Peyer's patch (tissue), 4 donors: Measurements from ENCODE around the gene PROK2.

Experiments
- POLR2A ChIP-seq, 2 donors: fragments of 450-650 bp; IDR thresholded peaks; one replicate each; pipeline ENCODE4 v1.5.1; 2017; ENCODE audit warnings: antibody characterized with exemption in 2 of 2, mild to moderate bottlenecking in 2 of 2, moderate library complexity in 2 of 2
- TF ChIP-seq, protein P1 (sequence below), 6 experiments: fragments of 450-650 bp in 4 of 6; fragments of 200-600 bp in 2 of 6; sonication (generic) in 1 of 6; IDR thresholded peaks; one replicate each; pipeline ENCODE4 v1.5.1; 2017 to 2019; ENCODE audit warnings: antibody characterized with exemption in 6 of 6, mild to moderate bottlenecking in 3 of 6, moderate library complexity in 1 of 6

DNA sequence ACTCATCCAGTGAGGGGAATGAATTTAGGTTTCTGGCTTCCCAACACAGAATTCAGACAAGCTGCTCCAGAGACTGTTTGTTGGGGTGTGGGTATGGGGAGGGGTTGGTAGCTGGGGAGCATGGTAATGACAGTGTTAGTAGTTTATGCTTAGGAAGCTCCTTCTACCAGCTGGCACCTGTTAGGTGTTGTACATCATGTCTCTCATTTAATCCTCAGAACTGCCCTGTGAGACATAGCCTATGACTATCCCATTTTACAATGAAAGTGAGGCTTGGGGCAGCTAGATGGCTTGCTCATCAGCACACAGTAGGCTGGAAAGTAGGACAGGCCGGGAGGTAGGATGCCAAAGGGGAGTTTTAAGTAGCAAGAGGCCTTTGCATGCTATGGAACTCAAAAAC lies 62.3 kb downstream of the PROK2 start:
- TF ChIP-seq POLR2A (IDR thresholded peaks at IDR 0.05) = no peak
- TF ChIP-seq, protein P1, sequence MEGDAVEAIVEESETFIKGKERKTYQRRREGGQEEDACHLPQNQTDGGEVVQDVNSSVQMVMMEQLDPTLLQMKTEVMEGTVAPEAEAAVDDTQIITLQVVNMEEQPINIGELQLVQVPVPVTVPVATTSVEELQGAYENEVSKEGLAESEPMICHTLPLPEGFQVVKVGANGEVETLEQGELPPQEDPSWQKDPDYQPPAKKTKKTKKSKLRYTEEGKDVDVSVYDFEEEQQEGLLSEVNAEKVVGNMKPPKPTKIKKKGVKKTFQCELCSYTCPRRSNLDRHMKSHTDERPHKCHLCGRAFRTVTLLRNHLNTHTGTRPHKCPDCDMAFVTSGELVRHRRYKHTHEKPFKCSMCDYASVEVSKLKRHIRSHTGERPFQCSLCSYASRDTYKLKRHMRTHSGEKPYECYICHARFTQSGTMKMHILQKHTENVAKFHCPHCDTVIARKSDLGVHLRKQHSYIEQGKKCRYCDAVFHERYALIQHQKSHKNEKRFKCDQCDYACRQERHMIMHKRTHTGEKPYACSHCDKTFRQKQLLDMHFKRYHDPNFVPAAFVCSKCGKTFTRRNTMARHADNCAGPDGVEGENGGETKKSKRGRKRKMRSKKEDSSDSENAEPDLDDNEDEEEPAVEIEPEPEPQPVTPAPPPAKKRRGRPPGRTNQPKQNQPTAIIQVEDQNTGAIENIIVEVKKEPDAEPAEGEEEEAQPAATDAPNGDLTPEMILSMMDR (IDR thresholded peaks at IDR 0.05) = no peak
